C4-2B (cell line): ENCODE results near the gene XPO6.

Experiments
- ZFX ChIP-seq: fragments of 450-650 bp; IDR thresholded peaks from 2 replicates; pipeline ENCODE4 v1.6.1; 2017
- TF ChIP-seq, protein P1 (sequence below): fragments of 450-650 bp; conservative IDR thresholded peaks from 2 replicates; pipeline ENCODE4 v1.5.1; 2017; ENCODE audit warnings: mild to moderate bottlenecking

DNA sequence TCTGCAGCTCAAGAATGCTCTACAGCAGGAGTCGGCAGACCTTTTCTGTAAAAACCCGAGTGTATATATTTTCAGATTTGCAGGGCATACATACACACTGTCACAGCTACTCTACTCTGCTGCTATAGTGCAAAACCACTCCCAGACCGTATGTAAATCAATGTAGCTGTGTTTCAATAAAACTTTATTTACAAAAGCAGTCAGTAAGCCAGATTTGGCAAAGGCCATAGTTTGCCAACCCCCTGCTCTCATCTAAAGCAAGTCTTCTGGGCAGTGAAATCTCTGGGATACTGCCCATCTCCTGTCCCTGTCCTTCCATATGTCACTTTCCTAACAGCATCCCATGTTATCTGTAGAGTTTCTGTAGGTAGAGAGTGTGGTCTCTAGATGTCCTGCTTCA lies 91.0 kb downstream of the XPO6 start:
- TF ChIP-seq, protein P1, sequence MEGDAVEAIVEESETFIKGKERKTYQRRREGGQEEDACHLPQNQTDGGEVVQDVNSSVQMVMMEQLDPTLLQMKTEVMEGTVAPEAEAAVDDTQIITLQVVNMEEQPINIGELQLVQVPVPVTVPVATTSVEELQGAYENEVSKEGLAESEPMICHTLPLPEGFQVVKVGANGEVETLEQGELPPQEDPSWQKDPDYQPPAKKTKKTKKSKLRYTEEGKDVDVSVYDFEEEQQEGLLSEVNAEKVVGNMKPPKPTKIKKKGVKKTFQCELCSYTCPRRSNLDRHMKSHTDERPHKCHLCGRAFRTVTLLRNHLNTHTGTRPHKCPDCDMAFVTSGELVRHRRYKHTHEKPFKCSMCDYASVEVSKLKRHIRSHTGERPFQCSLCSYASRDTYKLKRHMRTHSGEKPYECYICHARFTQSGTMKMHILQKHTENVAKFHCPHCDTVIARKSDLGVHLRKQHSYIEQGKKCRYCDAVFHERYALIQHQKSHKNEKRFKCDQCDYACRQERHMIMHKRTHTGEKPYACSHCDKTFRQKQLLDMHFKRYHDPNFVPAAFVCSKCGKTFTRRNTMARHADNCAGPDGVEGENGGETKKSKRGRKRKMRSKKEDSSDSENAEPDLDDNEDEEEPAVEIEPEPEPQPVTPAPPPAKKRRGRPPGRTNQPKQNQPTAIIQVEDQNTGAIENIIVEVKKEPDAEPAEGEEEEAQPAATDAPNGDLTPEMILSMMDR, result no peak
- TF ChIP-seq ZFX, result no peak
